T-helper 1 cell (primary cell): Measurements from ENCODE around the gene TERT.
"Not testable (repeated sequence)": the region's sequence is repeated elsewhere in the genome, so short reads cannot be mapped to it uniquely, and the experiment has no call there.

Experiments used
- DNase-seq, 5 donors: peaks; one replicate each; pipeline ENCODE4 v3.0.0-alpha.2; 2012 to 2020

The TERT gene

DNA sequence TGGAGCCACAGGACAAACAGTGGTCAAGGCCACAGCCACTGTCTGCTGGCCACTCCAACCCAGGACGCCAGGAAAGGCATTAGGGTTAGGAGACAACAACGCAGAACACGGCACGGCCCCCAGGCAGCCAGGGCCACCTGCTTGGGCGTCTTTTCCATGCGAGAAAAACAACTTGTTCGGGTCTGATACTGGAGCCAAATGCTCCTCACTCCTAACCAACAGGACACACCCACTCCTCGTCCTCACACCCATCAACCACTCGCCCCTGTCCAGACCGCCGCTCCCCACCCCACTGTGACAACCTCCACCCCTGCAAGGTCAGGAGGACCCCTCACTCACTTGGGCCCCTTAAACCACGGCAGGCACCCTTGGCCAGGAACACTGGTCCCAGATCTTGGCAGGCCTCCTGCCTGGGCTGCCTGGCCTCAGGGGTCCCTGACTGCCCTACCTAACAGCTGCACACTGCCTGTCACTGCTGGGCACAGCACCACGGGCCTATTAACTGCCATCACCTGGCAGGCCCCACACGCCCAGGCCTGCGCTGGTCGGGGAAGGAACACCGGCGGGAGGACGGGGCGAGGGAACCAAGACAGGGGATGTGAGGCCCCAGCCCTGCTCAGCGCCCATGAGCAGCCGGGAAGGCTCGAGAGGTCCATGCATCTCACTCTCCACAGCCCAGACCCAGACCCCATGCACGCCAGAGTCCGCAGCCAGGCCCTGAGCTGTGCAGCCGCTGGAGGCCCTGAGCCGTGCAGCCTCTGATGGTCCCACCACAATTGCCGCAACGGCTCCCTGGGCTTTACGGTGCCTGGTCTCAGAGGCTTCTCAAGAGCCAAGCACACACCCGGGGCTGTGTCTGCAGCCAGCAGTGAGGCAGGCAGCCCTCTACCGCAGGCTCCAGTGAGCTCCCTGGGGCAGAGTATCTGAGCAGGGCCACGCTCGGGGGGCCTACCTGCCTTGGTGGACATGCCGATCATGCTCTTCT, 36.3 kb upstream of the TERT start:
- DNase-seq, result peak in 1 of 5 donors; percentile 5

DNA sequence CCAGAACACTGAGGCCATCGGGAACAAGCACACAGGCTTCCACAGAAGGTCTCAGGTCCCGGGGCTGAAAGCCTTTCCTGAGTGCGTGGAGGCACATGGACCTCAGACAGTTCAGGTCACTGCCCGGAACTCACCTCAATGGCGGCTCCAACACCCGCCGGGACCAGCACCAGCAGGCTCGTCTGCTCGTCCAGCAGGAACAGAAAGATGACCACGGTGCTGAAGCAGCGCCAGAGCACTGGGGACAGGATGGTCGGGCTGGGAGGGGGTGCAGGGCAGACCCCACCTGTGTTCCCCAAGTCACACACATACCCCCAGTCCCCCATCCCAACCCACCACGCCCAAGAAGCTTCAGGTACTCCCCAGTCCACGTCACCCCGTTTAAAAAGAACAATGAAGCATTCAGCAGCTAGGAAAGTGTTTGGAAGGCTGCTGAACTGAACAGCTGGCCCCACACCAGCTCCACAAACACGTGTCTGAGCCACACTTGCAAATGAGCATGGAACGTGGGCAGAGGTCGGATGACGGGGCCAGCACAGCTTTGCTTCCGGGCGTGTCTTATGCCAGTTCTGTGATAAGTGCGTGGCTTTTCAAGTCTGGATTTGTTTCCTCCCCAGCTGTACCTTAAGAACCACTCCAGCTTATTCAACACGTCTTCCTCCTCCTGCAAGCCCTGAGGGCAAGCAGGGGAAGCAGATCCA, 35.4 kb upstream of the TERT start:
- no peak for DNase-seq

DNA sequence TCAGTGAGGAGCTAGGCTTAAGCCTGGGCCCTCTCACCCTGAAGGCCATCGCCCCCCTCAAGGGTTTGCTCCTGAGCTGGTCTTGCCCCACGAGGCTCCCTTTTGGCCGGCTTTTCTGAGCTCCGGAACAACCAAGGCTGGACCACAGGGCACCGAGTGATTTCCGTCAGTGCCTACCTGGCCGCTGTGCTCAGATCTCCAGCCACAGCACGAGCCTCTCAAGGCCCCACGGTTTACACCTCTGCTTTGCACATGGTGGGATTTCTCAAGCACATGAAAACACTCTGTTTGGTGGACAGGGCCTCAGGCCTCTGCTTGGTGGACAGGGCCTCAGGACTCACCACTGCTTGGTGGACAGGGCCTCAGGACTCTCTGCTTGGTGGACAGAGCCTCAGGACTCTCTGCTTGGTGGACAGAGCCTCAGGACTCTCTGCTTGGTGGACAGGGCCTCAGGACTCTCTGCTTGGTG, 34.3 kb upstream of the TERT start:
- DNase-seq, result no peak

DNA sequence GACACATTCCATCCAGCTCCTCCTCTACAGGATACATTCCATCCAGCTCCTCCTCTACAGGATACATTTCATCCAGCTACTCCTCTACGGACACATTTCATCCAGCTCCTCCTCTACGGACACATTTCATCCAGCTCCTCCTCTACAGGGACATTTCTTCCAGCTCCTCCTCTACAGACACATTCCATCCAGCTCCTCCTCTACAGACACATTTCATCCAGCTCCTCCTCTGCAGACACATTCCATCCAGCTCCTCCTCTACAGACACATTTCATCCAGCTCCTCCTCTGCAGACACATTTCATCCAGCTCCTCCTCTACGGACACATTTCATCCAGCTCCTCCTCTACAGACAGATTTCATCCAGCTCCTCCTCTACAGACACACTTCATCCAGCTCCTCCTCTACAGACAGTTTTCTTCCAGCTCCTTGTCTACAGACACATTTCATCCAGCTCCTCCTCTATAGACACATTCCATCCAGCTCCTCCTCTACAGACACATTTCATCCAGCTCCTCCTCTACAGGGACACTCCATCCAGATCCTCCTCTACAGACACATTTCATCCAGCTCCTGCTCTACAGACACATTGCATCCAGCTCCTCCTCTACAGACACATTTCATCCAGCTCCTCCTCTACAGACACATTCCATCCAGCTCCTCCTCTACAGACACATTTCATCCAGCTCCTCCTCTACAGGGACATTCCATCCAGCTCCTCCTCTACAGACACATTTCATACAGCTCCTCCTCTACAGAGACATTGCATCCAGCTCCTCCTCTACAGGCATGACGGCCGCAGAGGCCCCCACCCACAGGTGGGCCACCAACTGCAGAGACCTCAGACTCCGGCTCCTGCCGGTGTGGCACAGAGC, 33.6 kb upstream of the TERT start:
- not testable (repeated sequence) for DNase-seq

DNA sequence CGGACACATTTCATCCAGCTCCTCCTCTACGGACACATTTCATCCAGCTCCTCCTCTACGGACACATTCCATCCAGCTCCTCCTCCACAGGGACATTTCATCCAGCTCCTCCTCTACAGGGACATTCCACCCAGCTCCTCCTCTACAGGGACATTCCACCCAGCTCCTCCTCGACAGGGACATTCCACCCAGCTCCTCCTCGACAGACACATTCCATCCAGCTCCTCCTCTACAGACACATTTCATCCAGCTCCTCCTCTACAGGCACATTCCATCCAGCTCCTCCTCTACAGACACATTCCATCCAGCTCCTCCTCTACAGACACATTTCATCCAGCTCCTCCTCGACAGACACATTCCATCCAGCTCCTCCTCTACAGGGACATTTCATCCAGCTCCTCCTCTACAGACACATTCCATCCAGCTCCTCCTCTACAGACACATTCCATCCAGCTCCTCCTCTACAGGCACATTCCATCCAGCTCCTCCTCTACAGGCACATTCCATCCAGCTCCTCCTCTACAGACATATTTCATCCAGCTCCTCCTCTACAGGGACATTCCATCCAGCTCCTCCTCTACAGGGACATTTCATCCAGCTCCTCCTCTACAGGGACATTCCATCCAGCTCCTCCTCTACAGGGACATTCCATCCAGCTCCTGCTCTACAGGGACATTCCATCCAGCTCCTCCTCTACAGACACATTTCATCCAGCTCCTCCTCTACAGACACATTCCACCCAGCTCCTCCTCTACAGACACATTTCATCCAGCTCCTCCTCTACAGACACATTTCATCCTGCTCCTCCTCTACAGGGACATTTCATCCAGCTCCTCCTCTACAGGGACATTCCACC, 32.3 kb upstream of the TERT start:
- DNase-seq, result not testable (repeated sequence)

DNA sequence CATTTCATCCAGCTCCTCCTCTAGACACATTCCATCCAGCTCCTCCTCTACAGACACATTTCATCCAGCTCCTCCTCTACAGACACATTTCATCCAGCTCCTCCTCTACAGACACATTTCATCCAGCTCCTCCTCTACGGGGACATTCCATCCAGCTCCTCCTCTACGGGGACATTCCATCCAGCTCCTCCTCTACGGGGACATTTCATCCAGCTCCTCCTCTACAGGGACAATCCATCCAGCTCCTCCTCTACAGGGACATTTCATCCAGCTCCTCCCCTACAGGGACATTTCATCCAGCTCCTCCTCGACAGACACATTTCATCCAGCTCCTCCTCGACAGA, 31.6 kb upstream of the TERT start:
- not testable (repeated sequence) for DNase-seq

DNA sequence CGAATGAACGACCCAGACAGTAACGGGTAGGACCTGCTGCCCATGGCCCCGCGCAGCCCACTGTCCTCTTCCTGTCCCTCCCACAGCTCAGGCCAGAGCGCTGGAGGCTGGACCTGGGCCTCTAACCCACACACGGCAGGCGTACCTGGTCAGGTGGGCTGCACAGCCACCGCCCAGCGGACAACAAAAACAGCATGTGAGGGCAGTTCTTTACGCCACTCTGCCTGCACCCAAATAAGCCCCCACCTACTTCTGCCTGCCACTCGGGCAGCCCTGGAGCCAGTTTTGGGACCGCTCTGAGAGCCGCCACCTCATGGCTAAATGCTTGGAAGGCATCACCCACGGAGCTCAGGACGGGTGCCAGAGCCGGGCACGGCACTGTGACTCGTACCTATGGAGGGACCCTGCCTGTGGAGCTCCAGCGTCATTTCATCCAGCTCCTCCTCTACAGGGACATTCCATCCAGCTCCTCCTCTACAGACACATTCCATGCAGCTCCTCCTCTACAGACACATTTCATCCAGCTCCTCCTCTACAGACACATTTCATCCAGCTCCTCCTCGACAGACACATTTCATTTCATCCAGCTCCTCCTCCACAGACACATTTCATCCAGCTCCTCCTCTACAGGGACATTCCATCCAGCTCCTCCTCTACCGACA, 31.1 kb upstream of the TERT start:
- DNase-seq, result no peak

DNA sequence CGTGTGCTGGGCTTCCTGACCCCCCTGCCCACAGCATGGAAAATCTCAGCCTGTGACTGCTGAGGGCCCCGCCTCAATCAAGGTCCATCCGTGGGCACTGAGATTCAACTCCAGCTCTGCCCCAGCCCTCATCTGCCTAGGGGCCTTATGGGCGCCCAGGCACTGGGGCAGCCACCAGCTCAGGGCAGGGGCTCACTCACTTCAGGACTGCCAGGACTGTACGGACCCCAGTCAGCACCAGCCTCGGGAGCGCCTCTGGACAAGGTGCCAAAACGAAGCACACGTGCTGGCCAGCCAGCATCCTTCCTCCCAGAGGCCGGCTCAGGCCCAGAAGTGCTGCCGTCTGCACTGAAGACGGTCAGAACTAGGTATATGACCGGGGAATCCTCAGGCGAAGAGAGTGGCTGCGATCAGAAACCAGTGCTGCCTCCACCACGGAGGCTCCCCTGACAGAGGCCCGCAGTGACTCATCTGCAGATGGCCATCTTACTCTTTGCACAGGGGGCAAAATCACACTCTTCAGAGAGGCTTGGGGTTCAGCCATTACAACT, 30.4 kb upstream of the TERT start:
- DNase-seq, result no peak

DNA sequence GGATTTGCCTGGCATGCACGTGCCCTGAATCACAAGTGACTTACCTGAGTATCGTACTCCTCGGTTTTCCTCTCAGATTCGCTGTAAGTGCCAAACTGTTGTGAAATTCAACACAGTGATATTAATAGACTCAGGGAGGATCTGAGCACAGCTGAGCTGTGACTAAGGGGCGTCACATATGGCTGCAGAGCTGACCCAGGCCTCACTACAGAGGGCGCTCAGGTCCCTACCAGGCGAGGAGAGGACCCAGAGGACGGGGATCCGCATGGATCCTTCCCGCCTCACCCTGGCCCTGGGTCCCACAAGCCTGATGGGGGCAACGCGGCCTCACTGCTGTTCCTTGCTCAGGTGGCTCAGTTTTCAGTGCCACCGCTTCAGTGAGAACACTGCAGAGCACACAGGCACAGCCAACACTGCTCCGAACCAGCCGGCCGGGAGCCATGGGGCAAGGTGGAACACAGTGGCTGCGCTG, 29.9 kb upstream of the TERT start:
- DNase-seq, result no peak

DNA sequence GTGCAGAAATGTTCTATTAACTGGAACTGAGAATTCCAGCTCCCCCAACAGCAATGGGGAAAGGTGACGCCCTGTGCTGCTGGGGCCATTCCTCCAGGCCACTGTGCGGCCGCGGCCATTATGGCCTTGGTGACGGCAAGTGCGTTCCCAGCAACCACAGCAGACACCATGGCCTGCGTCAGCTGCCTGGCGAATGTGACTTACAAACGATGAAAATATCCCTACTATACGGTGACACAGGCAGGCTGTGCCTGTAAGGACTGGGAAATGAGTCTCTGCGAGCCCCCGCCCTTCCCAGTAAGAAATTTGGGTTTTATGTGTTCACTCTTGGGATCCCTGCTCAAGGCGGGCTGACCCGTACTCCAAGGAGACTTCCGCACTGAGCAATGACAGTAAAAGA, 29.4 kb upstream of the TERT start:
- no peak for DNase-seq

DNA sequence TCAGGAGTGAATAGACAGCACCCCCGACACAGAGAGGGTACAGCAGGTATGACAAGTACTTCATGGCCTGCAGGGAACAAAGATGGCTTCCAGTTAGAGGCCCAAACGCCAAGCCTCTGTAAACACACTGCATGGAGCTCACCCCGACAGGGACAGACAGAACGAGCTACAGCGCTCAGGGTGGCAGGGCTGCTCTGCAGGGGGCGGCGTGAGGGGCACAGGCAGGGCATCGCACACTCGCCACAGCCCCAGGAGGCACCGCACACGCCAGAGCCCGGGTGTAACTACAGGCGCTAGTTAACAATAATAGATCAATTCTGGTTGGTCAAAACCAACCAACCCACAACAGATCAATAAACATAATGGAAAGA, 28.9 kb upstream of the TERT start:
- no peak for DNase-seq

DNA sequence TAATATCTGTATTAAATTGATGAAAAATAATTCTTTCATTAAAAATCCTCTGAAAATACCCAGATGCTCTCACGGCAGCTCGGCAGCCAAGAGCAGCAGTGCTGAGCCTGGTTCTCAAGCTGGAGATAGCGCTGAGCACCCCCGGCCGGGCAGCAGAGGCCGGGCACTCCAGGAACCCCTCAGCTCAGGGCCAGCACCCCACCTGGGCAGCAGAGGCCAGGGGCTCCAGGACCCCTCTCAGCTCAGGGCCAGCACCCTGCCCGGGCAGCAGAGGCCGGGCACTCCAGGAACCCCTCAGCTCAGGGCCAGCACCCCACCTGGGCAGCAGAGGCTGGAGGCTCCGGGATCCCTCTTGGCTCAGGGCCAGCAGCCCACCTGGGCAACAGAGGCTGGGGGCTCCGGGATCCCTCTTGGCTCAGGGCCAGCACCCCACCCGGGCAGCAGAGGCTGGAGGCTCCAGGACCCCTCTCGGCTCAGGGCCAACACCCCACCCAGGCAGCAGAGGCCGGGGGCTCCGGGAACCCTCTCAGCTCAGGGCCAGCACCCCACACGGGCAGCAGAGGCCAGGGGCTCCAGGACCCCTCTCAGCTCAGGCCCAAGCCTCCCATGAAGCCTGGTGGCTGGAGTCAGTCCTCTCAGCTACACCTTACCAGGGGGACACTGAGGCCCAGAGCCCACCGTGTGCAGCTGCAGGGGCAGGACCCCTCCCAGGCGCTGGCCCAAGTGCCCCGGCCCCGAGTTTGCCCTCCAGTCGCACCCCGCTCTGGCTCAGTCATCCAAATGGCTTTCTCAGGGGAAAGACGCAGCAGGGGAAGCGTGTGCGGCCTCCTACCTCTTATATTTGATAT, 28.3 kb upstream of the TERT start:
- DNase-seq, result no peak

DNA sequence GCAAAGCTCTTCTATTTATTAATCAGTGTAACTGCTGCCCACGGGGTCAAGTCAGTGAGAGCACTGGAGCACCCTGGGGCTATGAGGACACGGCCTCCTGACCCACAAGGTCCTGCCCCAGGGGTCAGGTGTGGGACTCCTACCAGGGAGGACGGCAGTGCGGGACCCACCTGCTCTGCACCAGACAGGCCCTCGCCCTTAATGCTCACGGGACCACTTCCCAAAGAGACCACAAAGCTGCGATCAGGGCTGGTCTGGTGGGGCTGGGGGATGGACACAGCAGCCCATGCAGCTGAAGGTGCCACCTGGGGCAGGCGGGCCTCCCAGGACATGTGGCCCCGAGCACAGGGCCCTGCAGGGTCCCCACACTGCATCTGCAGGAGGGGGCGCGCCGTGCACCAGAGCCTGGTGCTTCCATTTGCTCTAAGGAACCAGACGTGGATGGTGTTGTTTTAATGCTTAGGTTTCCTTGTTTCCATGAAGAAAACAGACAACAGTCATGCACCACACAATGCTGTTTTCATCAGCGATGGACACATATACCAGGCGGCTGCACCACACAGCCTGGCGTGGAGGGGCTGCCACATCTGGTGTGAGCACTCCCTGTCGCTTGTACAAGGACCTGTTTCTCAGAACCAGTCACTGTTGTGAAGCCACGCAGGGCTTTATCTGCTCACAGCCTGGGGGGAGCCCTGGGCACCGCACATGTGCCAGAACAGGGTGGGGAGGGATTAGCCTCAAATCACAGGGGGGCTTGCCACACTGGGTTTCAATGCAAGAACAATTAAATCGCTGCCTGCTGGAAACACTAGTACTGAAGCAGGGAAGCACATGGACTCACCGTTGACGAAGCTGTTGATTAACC, 27.4 kb upstream of the TERT start:
- DNase-seq, result no peak

DNA sequence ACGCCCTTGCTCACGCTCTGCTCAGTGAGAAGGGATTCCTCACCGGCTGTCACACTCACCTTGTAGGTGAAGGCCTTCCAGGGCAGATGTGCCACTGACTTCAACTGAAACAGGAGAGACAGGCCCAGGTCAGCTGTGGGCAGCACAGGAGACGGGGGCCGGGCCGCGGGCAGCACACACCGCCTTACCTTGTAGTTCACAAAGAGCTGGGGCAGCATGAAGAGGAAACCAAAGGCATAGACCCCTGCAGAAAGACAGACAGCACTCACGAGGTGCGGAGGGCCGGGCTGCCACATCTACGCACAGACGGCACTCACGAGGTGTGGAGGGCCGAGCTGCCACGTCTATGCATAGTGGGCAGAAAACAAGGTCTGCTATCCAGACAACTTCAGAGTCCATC, 26.7 kb upstream of the TERT start:
- DNase-seq, result no peak

DNA sequence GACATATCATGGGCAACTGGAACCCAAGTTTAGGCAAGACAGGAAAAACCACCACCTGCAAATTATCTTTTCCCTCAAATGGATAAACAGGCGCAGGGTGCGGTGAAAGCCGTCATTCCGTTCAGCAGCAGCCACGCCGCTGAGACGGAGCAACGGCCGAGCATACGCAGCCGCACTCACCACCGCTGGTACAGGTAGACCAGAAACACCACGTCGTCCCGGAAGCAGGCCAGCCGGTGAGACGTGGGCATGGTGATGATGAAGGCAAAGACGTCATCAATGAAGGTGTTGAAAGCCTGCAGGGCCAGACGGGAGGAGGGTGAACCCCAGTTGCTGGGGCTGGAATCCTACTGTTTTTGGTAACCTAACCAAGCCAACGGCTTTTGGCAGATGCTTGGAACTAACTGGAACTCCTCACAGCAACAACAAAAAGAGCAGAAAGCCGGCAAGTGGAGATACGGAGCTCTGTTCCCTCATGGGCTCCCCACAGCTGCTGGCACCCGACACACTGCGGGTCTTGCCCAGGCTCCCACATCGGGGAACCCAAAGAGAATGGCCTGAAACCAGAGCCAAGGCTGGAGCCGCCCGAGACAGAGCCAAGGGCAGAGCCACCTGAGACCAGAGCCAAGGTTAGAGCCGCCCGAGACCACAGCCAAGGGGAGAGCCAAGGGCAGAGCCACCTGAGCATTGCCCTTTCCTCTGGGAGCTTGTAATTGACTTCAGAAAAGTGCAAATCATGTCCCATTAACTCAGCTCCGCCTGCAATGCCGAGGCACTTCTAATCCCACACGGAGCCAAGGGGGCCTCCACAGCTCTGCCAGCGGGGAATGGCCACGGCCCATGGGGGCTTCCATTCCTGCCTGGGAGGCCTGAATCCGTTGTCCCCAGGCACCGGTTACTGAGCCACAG, 25.8 kb upstream of the TERT start:
- no peak for DNase-seq

DNA sequence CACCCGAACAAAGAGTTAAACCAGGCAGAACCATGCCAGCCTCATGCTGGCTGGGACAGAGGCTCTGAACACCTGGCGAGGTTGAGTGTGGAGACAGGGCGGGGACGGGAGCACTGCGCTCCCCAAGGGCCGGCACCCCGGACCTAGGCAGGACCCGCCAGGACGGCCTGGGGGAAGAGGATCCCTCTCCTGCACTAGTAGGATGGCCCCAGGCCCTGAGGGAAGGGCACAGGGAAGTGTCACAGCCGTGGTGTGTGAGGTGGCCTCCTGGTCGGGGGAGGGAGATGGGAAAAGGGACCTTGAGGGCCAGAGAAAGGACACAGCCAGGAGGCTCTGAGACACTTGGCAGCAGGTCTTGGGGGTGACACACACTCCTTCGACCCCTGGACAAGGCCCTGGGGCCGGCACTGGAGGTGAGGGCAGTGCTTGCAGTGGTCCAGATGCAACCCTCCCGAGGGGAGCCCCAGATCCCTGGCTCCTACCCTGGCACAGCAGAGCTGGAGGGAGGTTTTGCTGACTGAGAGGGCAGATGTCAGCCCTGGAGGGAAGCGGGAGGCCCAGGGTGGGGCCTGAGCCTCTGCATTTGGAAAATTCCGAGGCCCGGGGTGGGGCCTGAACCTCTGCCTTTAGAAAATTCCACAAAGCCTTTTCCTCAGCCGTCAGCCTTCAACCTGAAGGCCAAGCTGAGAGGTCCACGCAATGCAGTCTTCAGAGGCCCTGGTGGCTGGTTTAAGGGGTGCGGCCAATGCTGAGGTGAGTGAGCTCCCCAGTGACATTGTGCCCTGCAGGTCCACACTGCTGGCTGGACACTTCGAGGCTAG, 24.8 kb upstream of the TERT start:
- no peak for DNase-seq

DNA sequence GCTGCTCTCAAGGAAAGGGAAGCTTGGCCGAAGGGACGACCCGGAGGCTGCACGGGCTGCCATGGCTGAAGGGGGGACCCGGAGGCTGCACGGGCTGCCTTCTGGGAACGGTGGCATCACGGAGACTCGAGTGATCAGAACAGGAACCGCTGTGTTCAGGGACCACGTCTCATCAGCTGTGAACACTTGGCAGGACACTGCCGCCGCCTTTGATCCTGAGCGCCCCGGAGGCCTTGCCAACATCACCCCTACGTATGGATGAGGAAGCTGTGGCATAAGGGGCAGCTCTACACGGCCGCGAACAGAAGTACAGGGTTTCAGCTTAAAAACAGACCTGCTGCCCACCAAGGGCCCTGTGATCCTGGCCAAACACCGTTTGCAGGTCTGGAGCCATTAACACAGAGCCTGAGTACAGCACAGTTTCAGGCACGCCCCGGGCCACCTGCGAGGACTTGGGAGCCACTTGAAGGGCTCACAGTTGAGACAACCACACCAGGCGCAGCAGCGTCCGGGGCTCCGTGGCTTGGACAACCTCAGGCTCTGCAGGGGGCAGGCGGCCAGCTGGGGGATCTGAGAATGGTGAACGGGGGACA, 23.9 kb upstream of the TERT start:
- no peak for DNase-seq
